ENCODE measurements around the gene CARMIL1. TPM values are rescaled to one million over a fixed set of nuclear protein-coding genes. Genes with fewer than 3 reads are reported as not detected.

CARMIL1 gene
- total RNA-seq (1 to 10 TPM; 1.8 to 2.9 TPM), polyA plus RNA-seq (not detected)

GRCh38 chr6:25278914-25279747 lies at the start of gene CARMIL1:
Gene CARMIL1 (plus strand): TSS chr6:25279374. CDS start chr6:25279796, 422 bp downstream.
- no peak within 1 kb of the TSS for H3K27ac ChIP-seq (ENCODE audit: low read depth, low read length)
- H3K4me3 Mint-ChIP-seq, result peak within 1 kb of the TSS; percentile 88 to 96 (median 91)
- peaks cover 12 to 15% of the 10 kb centered on the region in 2 donors for H3K27me3 Mint-ChIP-seq
- POLR2A ChIA-PET, result interaction anchor here (0.6 to 1.4 kb wide), 11 partner anchors 8 to 747 kb away, joined by 3 to 6 read pairs (median 5); no protein-coding TSS in a partner anchor
- peak within 1 kb of the TSS in 7 of 8 donors; percentile 76 to 94 (median 80) for H3K27ac Mint-ChIP-seq
- peaks cover 7% of the 10 kb centered on the region for H3K4me1 ChIP-seq (ENCODE audit: insufficient read depth, low read length)
- peaks cover 20 to 35% (median 29%) of the 10 kb centered on the region in 3 donors for H3K4me1 Mint-ChIP-seq
- no peaks in the 10 kb centered on the region for H3K9me3 ChIP-seq (ENCODE audit: low read length)
- H3K36me3 ChIP-seq (ENCODE audit: insufficient read depth, low read length), result no peaks in the 10 kb centered on the region
- H3K27me3 ChIP-seq (ENCODE audit: insufficient read depth, low read length, poor library complexity, severe bottlenecking), result no peaks in the 10 kb centered on the region
- DNase-seq, result peak; percentile 35 to 77 (median 51)
- peak within 1 kb of the TSS; percentile 54 for H3K4me3 ChIP-seq (ENCODE audit: low read length)
- CTCF ChIA-PET, result interaction anchor here (0.7 to 4.6 kb wide), 37 partner anchors 8 to 680 kb away, joined by 3 to 86 read pairs (median 4); no protein-coding TSS in a partner anchor
- no peaks in the 10 kb centered on the region for H3K9me3 Mint-ChIP-seq
- H3K36me3 Mint-ChIP-seq, result peaks cover 0 to 5% (median 0%) of the 10 kb centered on the region in 3 donors

GRCh38 chr6:25229671-25230321 lies 49.4 kb upstream of the CARMIL1 start:
- H3K36me3 ChIP-seq (ENCODE audit: insufficient read depth, low read length), result no peaks in the 10 kb centered on the region
- no peak overlapping the region for H3K4me3 ChIP-seq (ENCODE audit: low read length)
- CTCF ChIA-PET, result no interaction called here
- Mint-ChIP-seq H3K9me3 (no peaks in the 10 kb centered on the region), H3K27ac (no peak overlapping the region), H3K4me3 (no peak overlapping the region), H3K27me3 (peaks cover 0 to 3% of the 10 kb centered on the region in 2 donors), H3K36me3 (no peaks in the 10 kb centered on the region), H3K4me1 (no peaks in the 10 kb centered on the region)
- H3K27me3 ChIP-seq (ENCODE audit: insufficient read depth, low read length, poor library complexity, severe bottlenecking), result no peaks in the 10 kb centered on the region
- POLR2A ChIA-PET, result no interaction called here
- no peaks in the 10 kb centered on the region for H3K4me1 ChIP-seq (ENCODE audit: insufficient read depth, low read length)
- no peak for DNase-seq
- no peak overlapping the region for H3K27ac ChIP-seq (ENCODE audit: low read depth, low read length)
- H3K9me3 ChIP-seq (ENCODE audit: low read length), result no peaks in the 10 kb centered on the region

GRCh38 chr6:25232479-25232878 lies 46.7 kb upstream of the CARMIL1 start:
- Histone ChIP-seq H3K4me1 (ENCODE audit: insufficient read depth, low read length) (no peaks in the 10 kb centered on the region), H3K27ac (ENCODE audit: low read depth, low read length) (no peak overlapping the region), H3K9me3 (ENCODE audit: low read length) (no peaks in the 10 kb centered on the region), H3K27me3 (ENCODE audit: insufficient read depth, low read length, poor library complexity, severe bottlenecking) (no peaks in the 10 kb centered on the region), H3K36me3 (ENCODE audit: insufficient read depth, low read length) (no peaks in the 10 kb centered on the region), H3K4me3 (ENCODE audit: low read length) (no peak overlapping the region)
- H3K9me3 Mint-ChIP-seq, result no peaks in the 10 kb centered on the region
- no peak overlapping the region for H3K27ac Mint-ChIP-seq
- no peak for DNase-seq
- H3K27me3 Mint-ChIP-seq, result peaks cover 0 to 5% of the 10 kb centered on the region in 2 donors
- H3K4me3 Mint-ChIP-seq, result no peak overlapping the region
- ChIA-PET POLR2A (no interaction called here), CTCF (no interaction called here)
- no peaks in the 10 kb centered on the region for H3K36me3 Mint-ChIP-seq
- no peaks in the 10 kb centered on the region for H3K4me1 Mint-ChIP-seq

GRCh38 chr6:25233226-25233625 lies 45.9 kb upstream of the CARMIL1 start:
- Histone ChIP-seq H3K27me3 (ENCODE audit: insufficient read depth, low read length, poor library complexity, severe bottlenecking) (no peaks in the 10 kb centered on the region), H3K4me3 (ENCODE audit: low read length) (no peak overlapping the region), H3K4me1 (ENCODE audit: insufficient read depth, low read length) (no peaks in the 10 kb centered on the region), H3K27ac (ENCODE audit: low read depth, low read length) (no peak overlapping the region), H3K9me3 (ENCODE audit: low read length) (no peaks in the 10 kb centered on the region), H3K36me3 (ENCODE audit: insufficient read depth, low read length) (no peaks in the 10 kb centered on the region)
- Mint-ChIP-seq H3K27me3 (peaks cover 0 to 5% of the 10 kb centered on the region in 2 donors), H3K4me1 (no peaks in the 10 kb centered on the region), H3K4me3 (no peak overlapping the region), H3K9me3 (no peaks in the 10 kb centered on the region), H3K36me3 (no peaks in the 10 kb centered on the region), H3K27ac (no peak overlapping the region)
- POLR2A ChIA-PET, result no interaction called here
- CTCF ChIA-PET, result interaction anchor here (0.9 kb wide), 1 partner anchor 10 kb away, joined by 3 read pairs; no protein-coding TSS in a partner anchor
- DNase-seq, result no peak

GRCh38 chr6:25237579-25237978 lies 41.6 kb upstream of the CARMIL1 start:
- no peaks in the 10 kb centered on the region for H3K36me3 ChIP-seq (ENCODE audit: insufficient read depth, low read length)
- H3K27ac ChIP-seq (ENCODE audit: low read depth, low read length), result no peak overlapping the region
- no peaks in the 10 kb centered on the region for H3K4me1 ChIP-seq (ENCODE audit: insufficient read depth, low read length)
- no peaks in the 10 kb centered on the region for H3K9me3 ChIP-seq (ENCODE audit: low read length)
- Mint-ChIP-seq H3K9me3 (no peaks in the 10 kb centered on the region), H3K36me3 (no peaks in the 10 kb centered on the region), H3K4me3 (no peak overlapping the region), H3K4me1 (no peaks in the 10 kb centered on the region), H3K27ac (no peak overlapping the region), H3K27me3 (peaks cover 2 to 5% of the 10 kb centered on the region in 2 donors)
- CTCF ChIA-PET, result no interaction called here
- no peaks in the 10 kb centered on the region for H3K27me3 ChIP-seq (ENCODE audit: insufficient read depth, low read length, poor library complexity, severe bottlenecking)
- DNase-seq, result no peak
- POLR2A ChIA-PET, result no interaction called here
- H3K4me3 ChIP-seq (ENCODE audit: low read length), result no peak overlapping the region

- no peak overlapping the region for H3K4me3 Mint-ChIP-seq
Measured at GRCh38 chr6:25239059-25239458, 40.1 kb upstream of the CARMIL1 start.

GRCh38 chr6:25239498-25239897 lies 39.7 kb upstream of the CARMIL1 start:
- POLR2A ChIA-PET, result no interaction called here
- Histone ChIP-seq H3K4me3 (ENCODE audit: low read length) (no peak overlapping the region), H3K27ac (ENCODE audit: low read depth, low read length) (no peak overlapping the region), H3K9me3 (ENCODE audit: low read length) (no peaks in the 10 kb centered on the region), H3K27me3 (ENCODE audit: insufficient read depth, low read length, poor library complexity, severe bottlenecking) (no peaks in the 10 kb centered on the region), H3K4me1 (ENCODE audit: insufficient read depth, low read length) (no peaks in the 10 kb centered on the region), H3K36me3 (ENCODE audit: insufficient read depth, low read length) (no peaks in the 10 kb centered on the region)
- no peak for DNase-seq
- H3K27me3 Mint-ChIP-seq, result peaks cover 5 to 9% of the 10 kb centered on the region in 2 donors
- H3K36me3 Mint-ChIP-seq, result no peaks in the 10 kb centered on the region
- no peak overlapping the region for H3K4me3 Mint-ChIP-seq
- no peaks in the 10 kb centered on the region for H3K9me3 Mint-ChIP-seq
- CTCF ChIA-PET, result interaction anchor here (2.3 kb wide), 1 partner anchor 16 kb away, joined by 5 read pairs; no protein-coding TSS in a partner anchor
- H3K4me1 Mint-ChIP-seq, result no peaks in the 10 kb centered on the region
- no peak overlapping the region for H3K27ac Mint-ChIP-seq

More at GRCh38 chr6:25239059-25239458, 40.1 kb upstream of the CARMIL1 start:
- H3K27me3 ChIP-seq (ENCODE audit: insufficient read depth, low read length, poor library complexity, severe bottlenecking), result no peaks in the 10 kb centered on the region
- H3K4me1 ChIP-seq (ENCODE audit: insufficient read depth, low read length), result no peaks in the 10 kb centered on the region
- H3K4me3 ChIP-seq (ENCODE audit: low read length), result no peak overlapping the region
- H3K27ac ChIP-seq (ENCODE audit: low read depth, low read length), result no peak overlapping the region
- peaks cover 5 to 7% of the 10 kb centered on the region in 2 donors for H3K27me3 Mint-ChIP-seq
- ChIA-PET POLR2A (no interaction called here), CTCF (interaction anchor here (2.3 kb wide), 1 partner anchor 16 kb away, joined by 5 read pairs; no protein-coding TSS in a partner anchor)
- no peaks in the 10 kb centered on the region for H3K4me1 Mint-ChIP-seq
- H3K27ac Mint-ChIP-seq, result no peak overlapping the region
- no peaks in the 10 kb centered on the region for H3K9me3 ChIP-seq (ENCODE audit: low read length)
- no peaks in the 10 kb centered on the region for H3K36me3 Mint-ChIP-seq
- no peak for DNase-seq
- no peaks in the 10 kb centered on the region for H3K9me3 Mint-ChIP-seq
- no peaks in the 10 kb centered on the region for H3K36me3 ChIP-seq (ENCODE audit: insufficient read depth, low read length)

- H3K27ac ChIP-seq (ENCODE audit: low read depth, low read length), result no peak overlapping the region
- POLR2A ChIA-PET, result no interaction called here
- H3K9me3 ChIP-seq (ENCODE audit: low read length), result no peaks in the 10 kb centered on the region
- H3K4me3 Mint-ChIP-seq, result no peak overlapping the region
- DNase-seq, result no peak
- no peaks in the 10 kb centered on the region for H3K4me1 Mint-ChIP-seq
- no peaks in the 10 kb centered on the region for H3K27me3 ChIP-seq (ENCODE audit: insufficient read depth, low read length, poor library complexity, severe bottlenecking)
- peaks cover 0 to 21% of the 10 kb centered on the region in 2 donors for H3K27me3 Mint-ChIP-seq
- no peaks in the 10 kb centered on the region for H3K36me3 Mint-ChIP-seq
- H3K4me3 ChIP-seq (ENCODE audit: low read length), result no peak overlapping the region
- no peaks in the 10 kb centered on the region for H3K4me1 ChIP-seq (ENCODE audit: insufficient read depth, low read length)
- H3K36me3 ChIP-seq (ENCODE audit: insufficient read depth, low read length), result no peaks in the 10 kb centered on the region
- CTCF ChIA-PET, result no interaction called here
- no peaks in the 10 kb centered on the region for H3K9me3 Mint-ChIP-seq
- H3K27ac Mint-ChIP-seq, result no peak overlapping the region
Measured at GRCh38 chr6:25242567-25242966, 36.6 kb upstream of the CARMIL1 start.
